ENCODE data around the gene CHAF1B. TPM values are rescaled to one million over a fixed set of nuclear protein-coding genes. Genes with fewer than 3 reads are reported as not detected.

CHAF1B gene
- polyA plus RNA-seq, 4 donors: 0.89 to 4.1 (median 2.6) TPM

GRCh38 chr21:36425286-36425685 is 40.1 kb downstream of the CHAF1B start:
- Histone ChIP-seq H3K9me3 (ENCODE audit: control insufficient read depth in 2 of 2, insufficient read depth in 1 of 2, low read depth in 1 of 2, low read length in 1 of 2) (no peaks in the 10 kb centered on the region), H3K4me1 (ENCODE audit: control insufficient read depth in 3 of 3, insufficient read depth in 2 of 3, low read depth in 1 of 3, low read length in 2 of 3) (peaks cover 0 to 5% (median 0%) of the 10 kb centered on the region in 3 donors), H3K4me3 (ENCODE audit: low read depth in 1 of 3, low read length in 3 of 3) (no peak overlapping the region), H3K27me3 (ENCODE audit: control insufficient read depth in 3 of 3, insufficient read depth in 3 of 3, low read length in 3 of 3) (no peaks in the 10 kb centered on the region), H3K27ac (ENCODE audit: low read depth in 1 of 3, low read length in 2 of 3) (no peak overlapping the region), H3K36me3 (ENCODE audit: control insufficient read depth in 3 of 3, insufficient read depth in 2 of 3, low read depth in 1 of 3, low read length in 3 of 3) (no peaks in the 10 kb centered on the region)
- no peak for DNase-seq
- WGBS, 3 donors: 80 to 93% (median 93%) methylated on average over 9 of the region's 9 CpGs
- no peak for FAIRE-seq

- no peak overlapping the region for H3K4me3 ChIP-seq (ENCODE audit: low read depth in 1 of 3, low read length in 3 of 3)
- 80 to 92% (median 81%) methylated on average over 4 of the region's 4 CpGs for WGBS, 3 donors
- FAIRE-seq: no peak
Measured at GRCh38 chr21:36427502-36427901, 42.3 kb downstream of the CHAF1B start.

GRCh38 chr21:36428761-36429432 is 43.7 kb downstream of the CHAF1B start:
- H3K27ac ChIP-seq (ENCODE audit: low read depth in 1 of 3, low read length in 2 of 3): no peak overlapping the region
- no peak for FAIRE-seq

More at GRCh38 chr21:36427502-36427901, 42.3 kb downstream of the CHAF1B start:
- DNase-seq: no peak
- no peaks in the 10 kb centered on the region for H3K36me3 ChIP-seq (ENCODE audit: control insufficient read depth in 3 of 3, insufficient read depth in 2 of 3, low read depth in 1 of 3, low read length in 3 of 3)
- no peaks in the 10 kb centered on the region for H3K27me3 ChIP-seq (ENCODE audit: control insufficient read depth in 3 of 3, insufficient read depth in 3 of 3, low read length in 3 of 3)
- H3K9me3 ChIP-seq (ENCODE audit: control insufficient read depth in 2 of 2, insufficient read depth in 1 of 2, low read depth in 1 of 2, low read length in 1 of 2): no peaks in the 10 kb centered on the region
- H3K4me1 ChIP-seq (ENCODE audit: control insufficient read depth in 3 of 3, insufficient read depth in 2 of 3, low read depth in 1 of 3, low read length in 2 of 3): peaks cover 0 to 5% (median 0%) of the 10 kb centered on the region in 3 donors
- H3K27ac ChIP-seq (ENCODE audit: low read depth in 1 of 3, low read length in 2 of 3): no peak overlapping the region

GRCh38 chr21:36429947-36430546 is 44.9 kb downstream of the CHAF1B start:
- peak; percentile 34 to 86 for DNase-seq
- Histone ChIP-seq H3K27me3 (ENCODE audit: control insufficient read depth in 3 of 3, insufficient read depth in 3 of 3, low read length in 3 of 3) (no peaks in the 10 kb centered on the region), H3K4me3 (ENCODE audit: low read depth in 1 of 3, low read length in 3 of 3) (no peak overlapping the region), H3K4me1 (ENCODE audit: control insufficient read depth in 3 of 3, insufficient read depth in 2 of 3, low read depth in 1 of 3, low read length in 2 of 3) (peaks cover 0 to 5% (median 0%) of the 10 kb centered on the region in 3 donors), H3K36me3 (ENCODE audit: control insufficient read depth in 3 of 3, insufficient read depth in 2 of 3, low read depth in 1 of 3, low read length in 3 of 3) (no peaks in the 10 kb centered on the region), H3K27ac (ENCODE audit: low read depth in 1 of 3, low read length in 2 of 3) (peak overlapping the region in 1 of 3 donors; percentile 61), H3K9me3 (ENCODE audit: control insufficient read depth in 2 of 2, insufficient read depth in 1 of 2, low read depth in 1 of 2, low read length in 1 of 2) (no peaks in the 10 kb centered on the region)
- WGBS, 3 donors: 13 to 23% (median 16%) methylated on average over 22 of the region's 22 CpGs
- no peak for FAIRE-seq

More at GRCh38 chr21:36428761-36429432, 43.7 kb downstream of the CHAF1B start:
- Histone ChIP-seq H3K27me3 (ENCODE audit: control insufficient read depth in 3 of 3, insufficient read depth in 3 of 3, low read length in 3 of 3) (no peaks in the 10 kb centered on the region), H3K9me3 (ENCODE audit: control insufficient read depth in 2 of 2, insufficient read depth in 1 of 2, low read depth in 1 of 2, low read length in 1 of 2) (no peaks in the 10 kb centered on the region), H3K4me1 (ENCODE audit: control insufficient read depth in 3 of 3, insufficient read depth in 2 of 3, low read depth in 1 of 3, low read length in 2 of 3) (peaks cover 0 to 5% (median 0%) of the 10 kb centered on the region in 3 donors), H3K36me3 (ENCODE audit: control insufficient read depth in 3 of 3, insufficient read depth in 2 of 3, low read depth in 1 of 3, low read length in 3 of 3) (no peaks in the 10 kb centered on the region), H3K4me3 (ENCODE audit: low read depth in 1 of 3, low read length in 3 of 3) (no peak overlapping the region)
- no peak for DNase-seq
- WGBS, 3 donors: 87 to 95% (median 89%) methylated on average over 12 of the region's 12 CpGs

- FAIRE-seq: no peak
- Histone ChIP-seq H3K9me3 (ENCODE audit: control insufficient read depth in 2 of 2, insufficient read depth in 1 of 2, low read depth in 1 of 2, low read length in 1 of 2) (no peaks in the 10 kb centered on the region), H3K27me3 (ENCODE audit: control insufficient read depth in 3 of 3, insufficient read depth in 3 of 3, low read length in 3 of 3) (no peaks in the 10 kb centered on the region), H3K36me3 (ENCODE audit: control insufficient read depth in 3 of 3, insufficient read depth in 2 of 3, low read depth in 1 of 3, low read length in 3 of 3) (no peaks in the 10 kb centered on the region), H3K4me1 (ENCODE audit: control insufficient read depth in 3 of 3, insufficient read depth in 2 of 3, low read depth in 1 of 3, low read length in 2 of 3) (peaks cover 0 to 5% (median 0%) of the 10 kb centered on the region in 3 donors), H3K4me3 (ENCODE audit: low read depth in 1 of 3, low read length in 3 of 3) (no peak overlapping the region), H3K27ac (ENCODE audit: low read depth in 1 of 3, low read length in 2 of 3) (no peak overlapping the region)
- WGBS, 3 donors: 83 to 89% (median 83%) methylated on average over 4 of the region's 4 CpGs
- DNase-seq: no peak
Measured at GRCh38 chr21:36430841-36431240, 45.6 kb downstream of the CHAF1B start.

- Histone ChIP-seq H3K27ac (ENCODE audit: low read depth in 1 of 3, low read length in 2 of 3) (no peak overlapping the region), H3K36me3 (ENCODE audit: control insufficient read depth in 3 of 3, insufficient read depth in 2 of 3, low read depth in 1 of 3, low read length in 3 of 3) (no peaks in the 10 kb centered on the region), H3K27me3 (ENCODE audit: control insufficient read depth in 3 of 3, insufficient read depth in 3 of 3, low read length in 3 of 3) (no peaks in the 10 kb centered on the region), H3K9me3 (ENCODE audit: control insufficient read depth in 2 of 2, insufficient read depth in 1 of 2, low read depth in 1 of 2, low read length in 1 of 2) (no peaks in the 10 kb centered on the region), H3K4me1 (ENCODE audit: control insufficient read depth in 3 of 3, insufficient read depth in 2 of 3, low read depth in 1 of 3, low read length in 2 of 3) (peaks cover 0 to 5% (median 0%) of the 10 kb centered on the region in 3 donors), H3K4me3 (ENCODE audit: low read depth in 1 of 3, low read length in 3 of 3) (no peak overlapping the region)
- FAIRE-seq (no peak), DNase-seq (no peak)
- 76 to 86% (median 80%) methylated on average over 4 of the region's 4 CpGs for WGBS, 3 donors
Measured at GRCh38 chr21:36431252-36431651, 46.1 kb downstream of the CHAF1B start.

GRCh38 chr21:36433059-36433709 is 48.0 kb downstream of the CHAF1B start:
- DNase-seq (no peak), FAIRE-seq (no peak)
- H3K36me3 ChIP-seq (ENCODE audit: control insufficient read depth in 3 of 3, insufficient read depth in 2 of 3, low read depth in 1 of 3, low read length in 3 of 3): no peaks in the 10 kb centered on the region
- no peaks in the 10 kb centered on the region for H3K27me3 ChIP-seq (ENCODE audit: control insufficient read depth in 3 of 3, insufficient read depth in 3 of 3, low read length in 3 of 3)
- H3K9me3 ChIP-seq (ENCODE audit: control insufficient read depth in 2 of 2, insufficient read depth in 1 of 2, low read depth in 1 of 2, low read length in 1 of 2): no peaks in the 10 kb centered on the region
- H3K27ac ChIP-seq (ENCODE audit: low read depth in 1 of 3, low read length in 2 of 3): no peak overlapping the region
- no peak overlapping the region for H3K4me3 ChIP-seq (ENCODE audit: low read depth in 1 of 3, low read length in 3 of 3)
- WGBS, 3 donors: 62 to 76% (median 70%) methylated on average over 7 of the region's 7 CpGs
- peaks cover 0 to 5% (median 0%) of the 10 kb centered on the region in 3 donors for H3K4me1 ChIP-seq (ENCODE audit: control insufficient read depth in 3 of 3, insufficient read depth in 2 of 3, low read depth in 1 of 3, low read length in 2 of 3)

GRCh38 chr21:36434144-36434543 is 49.0 kb downstream of the CHAF1B start:
- Histone ChIP-seq H3K4me3 (ENCODE audit: low read depth in 1 of 3, low read length in 3 of 3) (no peak overlapping the region), H3K9me3 (ENCODE audit: control insufficient read depth in 2 of 2, insufficient read depth in 1 of 2, low read depth in 1 of 2, low read length in 1 of 2) (no peaks in the 10 kb centered on the region), H3K27me3 (ENCODE audit: control insufficient read depth in 3 of 3, insufficient read depth in 3 of 3, low read length in 3 of 3) (no peaks in the 10 kb centered on the region), H3K4me1 (ENCODE audit: control insufficient read depth in 3 of 3, insufficient read depth in 2 of 3, low read depth in 1 of 3, low read length in 2 of 3) (peaks cover 0 to 5% (median 0%) of the 10 kb centered on the region in 3 donors), H3K27ac (ENCODE audit: low read depth in 1 of 3, low read length in 2 of 3) (no peak overlapping the region), H3K36me3 (ENCODE audit: control insufficient read depth in 3 of 3, insufficient read depth in 2 of 3, low read depth in 1 of 3, low read length in 3 of 3) (no peaks in the 10 kb centered on the region)
- WGBS, 3 donors: 82 to 84% (median 82%) methylated on average over 6 of the region's 6 CpGs
- FAIRE-seq: no peak
- DNase-seq: no peak
